ENCODE measurements around the gene FHL2.

GRCh38 chr2:105415007-105415406 lies 16.2 kb upstream of the FHL2 start:
- TF ChIP-seq CTCF (IDR thresholded peaks at IDR 0.05): no peak
- no peak for TF ChIP-seq POLR2A (IDR thresholded peaks at IDR 0.05)
